ENCODE data around the gene RGS7.

Gene RGS7

GRCh38 chr1:241356519-241357365, at the start of gene RGS7:
RGS7 (minus strand) TSS chr1:241357205.
- DNase-seq, result no peak

GRCh38 chr1:241406421-241406820, 49.4 kb upstream of the RGS7 start:
- DNase-seq, result no peak

- DNase-seq, result no peak
Observed at GRCh38 chr1:241401156-241401555, 44.2 kb upstream of the RGS7 start.

GRCh38 chr1:241396747-241397681, 40.0 kb upstream of the RGS7 start:
- DNase-seq, result no peak

GRCh38 chr1:241391926-241392710, 35.1 kb upstream of the RGS7 start:
- no peak for DNase-seq

GRCh38 chr1:241390526-241390925, 33.5 kb upstream of the RGS7 start:
- no peak for DNase-seq

- DNase-seq, result no peak
Observed at GRCh38 chr1:241389400-241389799, 32.4 kb upstream of the RGS7 start.

- no peak for DNase-seq
Observed at GRCh38 chr1:241387216-241387615, 30.2 kb upstream of the RGS7 start.

- DNase-seq, result no peak
Observed at GRCh38 chr1:241376701-241377100, 19.7 kb upstream of the RGS7 start.

GRCh38 chr1:241375886-241376285, 18.9 kb upstream of the RGS7 start:
- no peak for DNase-seq

GRCh38 chr1:241366196-241366595, 9.2 kb upstream of the RGS7 start:
- DNase-seq, result no peak

GRCh38 chr1:241362350-241362749, 5.3 kb upstream of the RGS7 start:
- DNase-seq, result no peak

GRCh38 chr1:241357366-241358340, 648 bp upstream of the RGS7 start:
- DNase-seq, result no peak

- no peak for DNase-seq
Observed at GRCh38 chr1:241356187-241356518, 852 bp downstream of the RGS7 start.

- no peak for DNase-seq
Observed at GRCh38 chr1:241355311-241356010, 1.5 kb downstream of the RGS7 start.

- no peak for DNase-seq
Observed at GRCh38 chr1:241352401-241352800, 4.6 kb downstream of the RGS7 start.

GRCh38 chr1:241351841-241352240, 5.2 kb downstream of the RGS7 start:
- no peak for DNase-seq

- no peak for DNase-seq
Observed at GRCh38 chr1:241343956-241344355, 13.0 kb downstream of the RGS7 start.

- no peak for DNase-seq
Observed at GRCh38 chr1:241336335-241336734, 20.7 kb downstream of the RGS7 start.

- DNase-seq, result no peak
Observed at GRCh38 chr1:241332987-241333386, 24.0 kb downstream of the RGS7 start.

- no peak for DNase-seq
Observed at GRCh38 chr1:241332037-241332409, 25.0 kb downstream of the RGS7 start.

All from CD4-positive, alpha-beta T cell treated with Interleukin-4 for 1 hour (primary cell).